GM12864 (cell line): ENCODE results near the gene SMTNL2.

Experiments
- DNase-seq: peaks from one replicate; pipeline ENCODE4 v3.0.0-alpha.2; 2011; ENCODE audit warnings: low read depth
- H3K4me3 ChIP-seq: 2 replicates; pipeline ENCODE4 v1.5.1; 2011; ENCODE audit warnings: mild to moderate bottlenecking, low read depth, low read length, control low read depth
- TF ChIP-seq, protein P1 (sequence below): IDR thresholded peaks from 2 replicates; pipeline ENCODE4 v1.5.1; 2011; ENCODE audit warnings: low read depth, mild to moderate bottlenecking, moderate library complexity, low read length, control low read depth, inconsistent platforms; ENCODE audit errors: missing control alignments

Gene SMTNL2

GRCh38 chr17:4557626-4558346 lies 26.5 kb upstream of the SMTNL2 start:
- no peak for DNase-seq
- TF ChIP-seq, protein P1, sequence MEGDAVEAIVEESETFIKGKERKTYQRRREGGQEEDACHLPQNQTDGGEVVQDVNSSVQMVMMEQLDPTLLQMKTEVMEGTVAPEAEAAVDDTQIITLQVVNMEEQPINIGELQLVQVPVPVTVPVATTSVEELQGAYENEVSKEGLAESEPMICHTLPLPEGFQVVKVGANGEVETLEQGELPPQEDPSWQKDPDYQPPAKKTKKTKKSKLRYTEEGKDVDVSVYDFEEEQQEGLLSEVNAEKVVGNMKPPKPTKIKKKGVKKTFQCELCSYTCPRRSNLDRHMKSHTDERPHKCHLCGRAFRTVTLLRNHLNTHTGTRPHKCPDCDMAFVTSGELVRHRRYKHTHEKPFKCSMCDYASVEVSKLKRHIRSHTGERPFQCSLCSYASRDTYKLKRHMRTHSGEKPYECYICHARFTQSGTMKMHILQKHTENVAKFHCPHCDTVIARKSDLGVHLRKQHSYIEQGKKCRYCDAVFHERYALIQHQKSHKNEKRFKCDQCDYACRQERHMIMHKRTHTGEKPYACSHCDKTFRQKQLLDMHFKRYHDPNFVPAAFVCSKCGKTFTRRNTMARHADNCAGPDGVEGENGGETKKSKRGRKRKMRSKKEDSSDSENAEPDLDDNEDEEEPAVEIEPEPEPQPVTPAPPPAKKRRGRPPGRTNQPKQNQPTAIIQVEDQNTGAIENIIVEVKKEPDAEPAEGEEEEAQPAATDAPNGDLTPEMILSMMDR, result no peak
- H3K4me3 ChIP-seq, result no peak overlapping the region

GRCh38 chr17:4558347-4558971 lies 25.9 kb upstream of the SMTNL2 start:
- TF ChIP-seq, protein P1, result no peak
- H3K4me3 ChIP-seq, result no peak overlapping the region
- DNase-seq, result no peak

- TF ChIP-seq, protein P1, result no peak
- DNase-seq, result no peak
- no peak overlapping the region for H3K4me3 ChIP-seq
These were observed 25.1 kb upstream of the SMTNL2 start for GRCh38 chr17:4559139-4559791.

- TF ChIP-seq, protein P1, result no peak
- DNase-seq, result no peak
- H3K4me3 ChIP-seq, result no peak overlapping the region
These were observed 24.4 kb upstream of the SMTNL2 start for GRCh38 chr17:4559966-4560365.

DNA sequence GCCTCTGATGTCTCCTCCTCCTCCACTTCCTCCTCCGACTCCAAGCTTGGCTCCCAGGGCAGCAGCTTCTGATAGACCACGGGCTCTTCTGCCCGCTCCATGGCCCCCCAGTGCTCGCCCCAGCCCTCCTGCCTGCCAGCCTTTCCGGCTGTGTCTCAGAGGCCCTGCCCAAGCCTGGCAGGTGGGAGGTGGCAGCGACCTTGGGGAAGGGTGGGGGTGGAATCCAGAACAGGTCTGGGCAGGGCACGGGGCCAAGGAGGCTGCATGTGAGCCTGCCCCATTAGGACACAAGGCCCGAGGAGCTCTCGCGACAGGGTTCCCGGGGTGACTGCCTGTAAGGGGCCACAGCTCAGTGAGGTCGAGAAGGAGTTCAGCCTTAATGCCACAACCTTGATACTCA lies 23.9 kb upstream of the SMTNL2 start, which contains the start of gene GGT6:
Gene GGT6, minus strand, starts transcription at position 157 of the 400 bp plus-strand sequence. Its CDS starts 56 bp downstream, at position 101.
- TF ChIP-seq, protein P1, result no peak
- H3K4me3 ChIP-seq, result no peak within 1 kb of the TSS
- no peak for DNase-seq

DNA sequence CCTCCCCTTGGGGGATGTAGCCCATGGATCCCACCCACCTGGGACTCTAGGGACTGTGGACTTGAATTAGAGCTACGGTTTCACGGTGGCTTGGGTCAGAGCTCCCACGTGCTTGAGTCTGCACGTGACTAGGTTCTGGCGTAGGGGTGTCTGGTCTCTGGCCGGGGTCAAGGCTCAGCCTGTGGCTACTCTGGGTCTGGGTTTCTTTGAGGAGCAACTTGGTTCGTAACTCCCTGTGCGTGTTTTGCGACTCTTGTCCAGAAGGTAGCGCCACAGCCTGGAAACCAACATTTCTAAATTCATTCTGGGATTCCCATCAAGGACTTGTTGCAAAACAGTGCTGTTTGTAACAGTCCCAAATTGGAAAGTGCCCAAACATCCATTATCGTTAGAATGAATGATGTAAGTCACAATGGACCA lies 23.5 kb upstream of the SMTNL2 start:
- no peak overlapping the region for H3K4me3 ChIP-seq
- TF ChIP-seq, protein P1, result no peak
- DNase-seq, result no peak
